ENCODE results near the gene PLCB1.

The PLCB1 gene

DNA sequence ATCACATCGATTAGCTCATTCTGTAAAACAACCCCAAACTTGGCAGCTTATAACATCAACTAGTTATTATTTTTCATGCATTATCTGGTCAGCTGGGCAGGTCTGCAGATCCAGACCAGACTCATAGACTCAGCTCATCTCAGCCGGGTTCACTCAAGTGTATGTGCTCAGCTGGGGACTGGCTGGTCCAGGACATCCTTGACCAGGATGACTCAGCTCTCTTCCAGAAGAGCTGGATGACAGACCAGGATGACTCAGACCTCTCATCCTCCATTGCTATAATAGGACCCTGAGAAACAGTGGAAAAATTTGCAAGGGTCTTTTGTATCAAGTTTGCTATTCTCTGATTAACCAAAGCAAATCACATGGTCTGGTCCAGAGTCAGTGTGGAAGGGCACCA is 624.3 kb downstream of the PLCB1 start:
- Mint-ChIP-seq H3K9me3 (ENCODE audit: low read depth) (no peaks in the 10 kb centered on the region), H3K4me3 (no peak overlapping the region)

DNA sequence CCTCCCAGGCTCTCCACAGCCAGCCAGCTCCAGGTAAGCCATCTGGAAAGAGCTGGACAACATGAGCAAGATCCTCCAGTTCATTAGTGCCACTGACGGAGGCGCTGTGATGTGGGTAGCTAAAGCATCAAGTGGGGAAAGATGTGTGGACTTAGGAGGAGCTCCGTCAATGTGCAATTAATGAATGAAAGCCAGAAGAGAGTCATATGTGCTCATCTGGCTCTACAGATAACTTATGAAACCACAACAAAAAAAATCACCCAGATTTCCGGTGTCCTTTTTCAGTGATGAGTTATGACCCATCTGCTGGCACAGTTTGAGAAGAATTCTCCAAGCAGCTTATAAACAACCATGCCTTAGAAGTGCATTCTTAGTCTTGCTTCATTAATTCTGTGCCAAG is 625.1 kb downstream of the PLCB1 start:
- Mint-ChIP-seq H3K27ac (no peak overlapping the region), H3K36me3 (no peaks in the 10 kb centered on the region)

More for the DNA sequence above, 624.3 kb downstream of the PLCB1 start:
- Mint-ChIP-seq H3K4me1 (ENCODE audit: low read depth) (no peaks in the 10 kb centered on the region), H3K36me3 (no peaks in the 10 kb centered on the region), H3K27me3 (peaks cover 4% of the 10 kb centered on the region), H3K27ac (no peak overlapping the region)

DNA sequence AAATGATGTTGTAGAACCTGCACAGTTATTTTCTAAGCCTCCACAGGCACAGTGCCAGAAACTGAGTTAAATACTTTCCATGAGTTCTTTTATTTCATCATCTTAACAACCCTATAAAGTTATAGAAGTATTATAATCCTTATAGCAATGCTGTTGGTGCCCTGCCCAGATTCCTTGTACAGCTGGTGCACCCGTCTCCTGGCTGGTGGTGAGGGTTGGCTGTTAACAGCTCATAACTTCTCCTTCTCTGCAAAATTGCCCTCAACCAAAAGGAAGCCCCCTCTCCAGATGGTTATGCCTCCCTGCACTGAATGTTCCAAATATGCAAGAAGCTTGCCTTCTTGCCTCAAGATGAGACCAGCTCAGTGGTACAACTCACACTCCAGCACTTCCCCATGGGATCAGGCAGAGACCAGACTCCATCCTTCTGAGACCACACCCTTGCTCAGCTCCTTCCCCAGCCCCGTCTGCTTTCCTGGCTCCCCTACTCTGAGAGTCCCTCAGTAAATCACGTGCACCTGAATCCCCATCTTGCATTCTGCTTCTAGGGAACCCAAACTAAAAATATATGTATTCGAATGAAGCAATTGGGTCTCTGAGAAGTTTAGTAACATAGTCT is 632.4 kb downstream of the PLCB1 start:
- Mint-ChIP-seq H3K4me1 (ENCODE audit: low read depth) (no peaks in the 10 kb centered on the region), H3K36me3 (no peaks in the 10 kb centered on the region), H3K27ac (no peak overlapping the region), H3K27me3 (no peaks in the 10 kb centered on the region), H3K4me3 (no peak overlapping the region), H3K9me3 (ENCODE audit: low read depth) (no peaks in the 10 kb centered on the region)

More for the DNA sequence above, 625.1 kb downstream of the PLCB1 start:
- Mint-ChIP-seq H3K9me3 (ENCODE audit: low read depth) (no peaks in the 10 kb centered on the region), H3K4me3 (no peak overlapping the region), H3K27me3 (peaks cover 4% of the 10 kb centered on the region), H3K4me1 (ENCODE audit: low read depth) (no peaks in the 10 kb centered on the region)

DNA sequence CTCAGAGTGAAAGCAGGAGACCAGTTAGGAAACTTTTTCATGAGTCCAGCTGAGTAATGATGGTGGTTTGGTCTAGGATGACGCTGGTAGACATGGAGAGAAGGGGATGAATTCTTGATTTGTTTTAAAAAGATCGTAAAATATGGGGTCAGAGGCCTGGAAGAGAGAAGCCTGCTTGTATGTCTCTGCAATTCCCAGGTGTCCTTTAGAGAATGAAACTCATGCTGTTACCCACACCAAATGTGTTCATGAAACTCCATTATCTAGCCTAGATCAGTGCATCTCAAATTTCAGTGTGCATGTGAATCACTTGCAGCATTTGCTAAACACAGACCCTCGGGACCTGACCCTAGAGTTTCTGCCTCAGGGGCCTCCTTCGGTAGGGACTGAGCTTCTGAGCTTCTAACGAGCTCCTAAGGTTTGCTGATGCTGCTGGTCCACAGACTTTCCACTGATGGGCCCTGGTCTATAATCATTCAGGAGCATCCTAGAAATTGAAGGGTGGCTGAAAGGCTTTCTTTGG is 634.9 kb downstream of the PLCB1 start:
- Mint-ChIP-seq H3K36me3 (no peaks in the 10 kb centered on the region), H3K4me3 (no peak overlapping the region), H3K4me1 (ENCODE audit: low read depth) (no peaks in the 10 kb centered on the region), H3K9me3 (ENCODE audit: low read depth) (no peaks in the 10 kb centered on the region), H3K27me3 (no peaks in the 10 kb centered on the region), H3K27ac (no peak overlapping the region)

DNA sequence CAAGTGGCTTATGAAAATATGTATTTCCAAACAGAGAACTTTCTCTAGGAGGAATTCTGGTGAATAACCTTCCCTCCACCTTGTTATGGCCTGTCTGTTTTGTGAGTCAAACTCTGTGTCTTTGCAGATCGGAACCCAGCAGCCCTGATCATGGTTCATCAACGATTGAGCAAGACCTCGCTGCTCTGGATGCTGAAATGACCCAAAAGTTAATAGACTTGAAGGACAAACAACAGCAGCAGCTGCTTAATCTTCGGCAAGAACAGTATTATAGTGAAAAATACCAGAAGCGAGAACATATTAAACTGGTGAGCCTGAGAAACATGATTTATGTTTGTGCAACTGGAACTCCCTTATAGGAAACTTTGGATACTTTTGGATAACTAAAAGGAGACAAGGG is 642.3 kb downstream of the PLCB1 start:
- Mint-ChIP-seq H3K4me1 (ENCODE audit: low read depth) (no peaks in the 10 kb centered on the region), H3K9me3 (ENCODE audit: low read depth) (no peaks in the 10 kb centered on the region), H3K27ac (no peak overlapping the region), H3K36me3 (no peaks in the 10 kb centered on the region), H3K27me3 (no peaks in the 10 kb centered on the region), H3K4me3 (no peak overlapping the region)

DNA sequence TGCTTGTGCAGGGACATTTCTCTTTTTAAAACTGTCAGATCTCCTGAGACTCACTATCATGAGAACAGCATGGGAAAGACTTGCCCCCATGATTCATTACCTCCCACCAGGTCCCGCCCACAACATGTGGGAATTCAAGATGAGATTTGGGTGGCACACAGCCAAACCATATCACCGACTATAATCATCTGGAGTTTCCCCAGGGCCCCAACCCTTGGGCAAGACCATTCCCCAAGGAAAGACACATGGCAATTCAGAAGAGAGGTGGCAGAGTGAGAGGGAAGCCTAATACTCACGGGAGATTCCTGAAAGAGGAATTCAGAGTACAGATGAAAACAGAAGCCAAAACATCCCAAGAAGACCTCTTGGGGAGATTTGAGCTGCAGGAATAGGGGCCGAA is 645.8 kb downstream of the PLCB1 start:
- no peaks in the 10 kb centered on the region for H3K4me1 Mint-ChIP-seq (ENCODE audit: low read depth)
- H3K27me3 Mint-ChIP-seq, result no peaks in the 10 kb centered on the region
- no peaks in the 10 kb centered on the region for H3K9me3 Mint-ChIP-seq (ENCODE audit: low read depth)
- no peak overlapping the region for H3K4me3 Mint-ChIP-seq
- H3K27ac Mint-ChIP-seq, result no peak overlapping the region
- no peaks in the 10 kb centered on the region for H3K36me3 Mint-ChIP-seq

DNA sequence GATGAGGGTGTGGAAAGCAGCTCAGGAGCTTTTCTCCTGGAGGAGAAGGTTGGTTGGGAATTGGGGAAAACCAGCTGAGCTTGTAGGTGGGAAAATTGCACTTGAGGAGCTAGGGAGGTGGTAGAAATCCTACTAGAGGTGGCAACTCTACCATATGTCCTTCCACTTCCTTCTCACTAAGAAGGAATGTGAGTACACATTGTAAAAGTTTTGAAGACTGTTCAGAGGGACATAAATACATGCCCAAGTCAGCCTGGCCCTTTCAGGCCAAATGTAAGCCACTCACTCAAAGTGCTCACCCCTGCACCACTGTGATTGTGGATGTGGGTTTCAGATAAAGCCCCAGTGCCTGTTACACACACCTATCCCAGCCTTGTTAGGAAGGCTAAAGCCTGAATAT is 646.3 kb downstream of the PLCB1 start:
- Mint-ChIP-seq H3K27ac (no peak overlapping the region), H3K4me3 (no peak overlapping the region), H3K9me3 (ENCODE audit: low read depth) (no peaks in the 10 kb centered on the region), H3K4me1 (ENCODE audit: low read depth) (no peaks in the 10 kb centered on the region), H3K27me3 (no peaks in the 10 kb centered on the region), H3K36me3 (no peaks in the 10 kb centered on the region)

DNA sequence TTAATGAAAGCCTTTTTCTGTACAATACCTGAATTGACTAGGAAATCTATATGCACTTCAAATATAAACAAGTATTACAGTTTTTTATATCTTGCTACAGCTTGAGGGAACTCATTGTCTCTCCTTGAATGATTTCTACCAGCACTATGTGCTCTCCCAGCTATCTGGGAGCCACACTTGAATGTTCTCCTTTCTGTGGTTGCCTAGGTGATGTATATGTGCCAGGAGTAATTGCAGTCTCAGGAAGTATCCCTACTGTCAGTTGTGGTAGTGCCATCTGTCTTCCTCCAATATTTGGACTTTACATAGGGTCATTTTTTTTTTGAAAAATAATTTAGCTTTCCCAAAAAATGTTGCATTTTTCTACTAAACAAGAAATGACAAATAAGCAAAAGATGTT is 648.8 kb downstream of the PLCB1 start:
- no peaks in the 10 kb centered on the region for H3K36me3 Mint-ChIP-seq
- no peak overlapping the region for H3K27ac Mint-ChIP-seq
- no peaks in the 10 kb centered on the region for H3K9me3 Mint-ChIP-seq (ENCODE audit: low read depth)
- H3K4me3 Mint-ChIP-seq, result no peak overlapping the region
- H3K27me3 Mint-ChIP-seq, result no peaks in the 10 kb centered on the region
- no peaks in the 10 kb centered on the region for H3K4me1 Mint-ChIP-seq (ENCODE audit: low read depth)

DNA sequence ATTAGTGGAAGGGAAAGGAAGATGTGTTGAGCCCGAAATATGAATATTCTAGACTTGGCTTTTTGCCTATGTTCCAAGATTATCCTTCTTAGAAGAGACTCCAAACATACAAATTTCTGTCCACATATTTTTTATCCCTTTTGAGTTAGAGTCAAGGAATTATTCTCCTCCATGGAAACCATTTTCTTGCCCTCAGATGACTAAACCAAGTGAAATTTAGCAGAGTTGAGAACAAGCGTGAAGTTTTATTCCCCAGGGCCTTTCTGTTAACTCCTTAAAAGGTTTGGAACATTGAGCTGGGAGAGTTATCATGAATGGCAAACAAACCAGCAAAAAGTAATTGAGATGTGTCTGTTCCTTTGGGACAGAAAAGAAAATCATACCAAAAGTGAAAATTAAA is 650.7 kb downstream of the PLCB1 start:
- Mint-ChIP-seq H3K4me3 (no peak overlapping the region), H3K27me3 (no peaks in the 10 kb centered on the region), H3K36me3 (no peaks in the 10 kb centered on the region), H3K27ac (no peak overlapping the region), H3K9me3 (ENCODE audit: low read depth) (no peaks in the 10 kb centered on the region), H3K4me1 (ENCODE audit: low read depth) (no peaks in the 10 kb centered on the region)

DNA sequence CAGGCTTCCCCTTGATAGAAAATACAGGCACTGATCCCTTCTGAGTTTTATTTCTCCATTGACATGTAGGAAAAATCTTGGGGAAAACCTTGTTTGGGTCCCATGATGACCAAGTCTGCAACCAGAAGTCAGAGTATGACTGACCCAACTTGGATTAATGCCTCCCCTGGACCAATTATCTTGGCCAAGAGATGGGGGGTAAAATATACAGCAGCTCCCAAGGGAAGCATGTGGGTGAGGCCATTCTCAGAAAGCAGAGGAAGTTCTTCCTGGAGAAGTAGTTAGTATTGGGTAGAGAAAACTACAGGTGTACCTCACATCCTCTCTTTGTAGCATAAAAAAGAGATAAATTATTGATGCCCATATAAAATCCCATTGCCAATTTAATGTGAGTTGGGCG is 651.7 kb downstream of the PLCB1 start:
- Mint-ChIP-seq H3K4me3 (no peak overlapping the region), H3K27ac (no peak overlapping the region), H3K36me3 (no peaks in the 10 kb centered on the region), H3K27me3 (no peaks in the 10 kb centered on the region), H3K9me3 (ENCODE audit: low read depth) (no peaks in the 10 kb centered on the region), H3K4me1 (ENCODE audit: low read depth) (no peaks in the 10 kb centered on the region)

DNA sequence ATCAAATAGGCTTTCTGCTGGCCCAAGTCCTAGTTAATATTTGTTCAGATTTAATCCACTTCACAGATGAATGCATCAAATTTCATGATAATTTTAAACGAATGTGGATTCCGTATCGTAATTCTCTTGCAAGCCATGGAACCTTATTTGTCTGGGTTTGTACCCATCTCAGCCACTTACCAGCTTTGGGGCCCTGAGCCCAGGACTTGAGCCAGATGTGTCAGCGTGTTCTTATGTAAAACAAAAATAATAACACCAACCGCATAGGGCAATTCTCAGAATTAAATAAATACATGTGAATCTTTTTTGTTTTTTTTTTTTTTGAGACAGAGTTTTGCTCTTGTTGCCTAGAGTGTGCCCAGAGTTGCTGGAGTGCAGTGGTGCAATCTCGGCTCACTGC is 654.3 kb downstream of the PLCB1 start:
- Mint-ChIP-seq H3K4me3 (no peak overlapping the region), H3K27me3 (no peaks in the 10 kb centered on the region), H3K36me3 (no peaks in the 10 kb centered on the region), H3K4me1 (ENCODE audit: low read depth) (no peaks in the 10 kb centered on the region), H3K9me3 (ENCODE audit: low read depth) (no peaks in the 10 kb centered on the region), H3K27ac (no peak overlapping the region)

DNA sequence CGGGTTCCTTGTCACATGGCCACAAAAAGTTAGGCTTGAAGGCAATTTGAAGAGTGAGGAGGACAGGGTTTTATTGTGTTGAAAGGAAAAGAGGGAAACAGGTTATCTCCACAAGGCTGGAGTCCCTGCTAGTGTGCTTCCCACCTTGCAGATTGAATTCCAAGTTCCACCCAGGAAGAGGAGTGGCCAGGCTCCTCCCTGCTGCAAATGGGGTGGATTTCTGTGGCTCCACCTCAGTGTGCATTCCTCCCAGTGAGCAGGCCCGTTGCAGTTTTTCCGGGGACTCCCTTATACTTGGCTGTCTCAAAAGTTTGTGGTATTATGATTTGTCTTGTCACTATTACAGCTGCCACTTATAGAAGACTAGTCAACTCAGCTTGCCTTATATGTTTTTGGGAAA is 655.0 kb downstream of the PLCB1 start:
- Mint-ChIP-seq H3K4me3 (no peak overlapping the region), H3K36me3 (no peaks in the 10 kb centered on the region), H3K27me3 (no peaks in the 10 kb centered on the region), H3K27ac (no peak overlapping the region), H3K4me1 (ENCODE audit: low read depth) (no peaks in the 10 kb centered on the region), H3K9me3 (ENCODE audit: low read depth) (no peaks in the 10 kb centered on the region)

DNA sequence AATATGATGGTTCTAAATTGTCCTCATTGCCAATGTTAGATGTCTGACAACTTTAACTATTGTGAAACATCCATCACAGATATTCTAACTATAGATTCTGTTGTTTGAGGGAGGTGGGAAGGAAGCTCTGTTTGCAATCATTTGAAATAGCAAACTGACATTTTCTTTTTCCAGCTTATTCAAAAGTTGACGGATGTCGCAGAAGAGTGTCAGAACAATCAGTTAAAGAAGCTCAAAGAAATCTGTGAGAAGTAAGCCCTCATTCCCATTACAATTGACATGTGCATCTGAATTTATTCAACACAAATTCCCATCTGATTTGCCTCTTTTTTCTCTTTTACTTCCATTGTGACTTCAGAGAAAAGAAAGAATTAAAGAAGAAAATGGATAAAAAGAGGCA is 656.2 kb downstream of the PLCB1 start:
- no peaks in the 10 kb centered on the region for H3K9me3 Mint-ChIP-seq (ENCODE audit: low read depth)
- H3K4me3 Mint-ChIP-seq, result no peak overlapping the region
- no peaks in the 10 kb centered on the region for H3K27me3 Mint-ChIP-seq
- H3K27ac Mint-ChIP-seq, result no peak overlapping the region
- no peaks in the 10 kb centered on the region for H3K4me1 Mint-ChIP-seq (ENCODE audit: low read depth)
- no peaks in the 10 kb centered on the region for H3K36me3 Mint-ChIP-seq

DNA sequence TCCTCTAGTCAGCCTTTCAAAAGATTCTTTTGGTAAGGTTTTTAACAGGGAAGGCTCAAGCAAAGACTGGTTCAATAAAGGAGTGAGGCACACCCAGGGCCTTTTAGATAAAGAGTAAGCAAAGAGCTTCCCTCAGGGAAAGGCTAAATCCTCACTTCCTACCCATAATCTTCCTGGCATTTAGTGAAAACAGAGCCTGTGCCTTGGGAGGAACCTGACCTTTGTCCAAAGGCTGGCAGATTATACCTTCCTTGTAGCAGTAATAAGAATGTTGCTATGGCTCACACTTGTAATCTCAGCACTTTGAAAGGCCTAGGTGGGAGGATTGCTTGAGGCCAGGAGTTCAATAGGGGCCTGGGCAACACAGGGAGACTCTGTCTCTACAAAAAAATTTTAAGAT is 656.8 kb downstream of the PLCB1 start:
- Mint-ChIP-seq H3K9me3 (ENCODE audit: low read depth) (no peaks in the 10 kb centered on the region), H3K27ac (no peak overlapping the region), H3K4me1 (ENCODE audit: low read depth) (no peaks in the 10 kb centered on the region), H3K27me3 (no peaks in the 10 kb centered on the region), H3K36me3 (no peaks in the 10 kb centered on the region), H3K4me3 (no peak overlapping the region)

DNA sequence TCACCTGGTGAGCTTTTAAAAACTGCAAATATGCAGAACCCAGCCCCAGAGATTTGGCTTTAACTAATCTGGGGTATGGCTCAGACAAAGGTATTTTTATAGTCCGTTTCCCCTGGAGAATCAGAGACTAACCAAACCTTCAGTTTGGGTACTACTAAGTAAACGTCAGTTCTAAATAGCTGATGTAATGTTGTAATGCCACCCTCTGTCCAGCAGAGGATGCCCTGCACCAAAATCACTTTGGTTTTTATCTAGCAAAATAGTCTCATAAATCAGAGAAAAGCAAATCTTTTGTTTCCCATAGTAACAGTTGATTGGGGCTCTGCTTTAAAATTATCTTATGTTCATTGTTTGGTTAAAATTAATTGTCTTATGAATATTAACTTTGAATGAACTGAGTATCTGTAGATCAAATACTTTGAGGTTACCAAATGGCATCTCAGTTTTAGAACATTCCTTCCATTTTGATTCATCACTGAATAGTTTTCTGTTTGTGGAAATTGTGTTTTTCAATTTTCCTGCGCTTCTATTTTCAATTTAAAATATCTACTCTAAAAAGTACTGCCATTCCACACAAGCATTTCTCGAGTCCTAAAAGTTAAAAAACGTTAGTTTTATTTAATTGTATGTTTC is 658.5 kb downstream of the PLCB1 start:
- H3K27ac Mint-ChIP-seq, result no peak overlapping the region
- no peaks in the 10 kb centered on the region for H3K36me3 Mint-ChIP-seq
- no peaks in the 10 kb centered on the region for H3K27me3 Mint-ChIP-seq
- H3K9me3 Mint-ChIP-seq (ENCODE audit: low read depth), result no peaks in the 10 kb centered on the region
- H3K4me3 Mint-ChIP-seq, result no peak overlapping the region
- H3K4me1 Mint-ChIP-seq (ENCODE audit: low read depth), result no peaks in the 10 kb centered on the region

DNA sequence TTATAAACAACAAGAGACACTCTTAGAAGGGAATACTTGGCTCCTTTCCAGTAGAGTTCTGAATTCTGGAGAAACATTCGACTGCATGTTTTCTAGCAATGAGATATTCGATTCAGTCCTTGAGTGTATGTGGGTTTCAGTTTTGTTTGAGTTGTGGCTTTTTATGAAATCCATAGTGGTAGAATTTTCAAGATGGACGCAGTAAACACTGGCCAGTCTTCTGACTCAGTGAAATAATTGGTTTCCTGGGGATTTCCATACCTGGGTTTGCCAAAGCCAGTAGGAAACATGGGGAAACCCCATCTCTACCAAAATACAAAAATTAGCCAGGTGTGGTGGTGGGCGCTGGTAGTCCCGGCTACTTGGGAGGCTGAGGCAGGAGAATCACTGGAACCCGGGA is 663.3 kb downstream of the PLCB1 start:
- H3K27ac Mint-ChIP-seq, result no peak overlapping the region
- H3K9me3 Mint-ChIP-seq (ENCODE audit: low read depth), result no peaks in the 10 kb centered on the region
- no peaks in the 10 kb centered on the region for H3K4me1 Mint-ChIP-seq (ENCODE audit: low read depth)
- H3K27me3 Mint-ChIP-seq, result no peaks in the 10 kb centered on the region
- H3K4me3 Mint-ChIP-seq, result no peak overlapping the region
- no peaks in the 10 kb centered on the region for H3K36me3 Mint-ChIP-seq

Measured in activated naive CD8-positive, alpha-beta T cell (primary cell).